ENCODE results near the gene ARHGAP21.

DNA sequence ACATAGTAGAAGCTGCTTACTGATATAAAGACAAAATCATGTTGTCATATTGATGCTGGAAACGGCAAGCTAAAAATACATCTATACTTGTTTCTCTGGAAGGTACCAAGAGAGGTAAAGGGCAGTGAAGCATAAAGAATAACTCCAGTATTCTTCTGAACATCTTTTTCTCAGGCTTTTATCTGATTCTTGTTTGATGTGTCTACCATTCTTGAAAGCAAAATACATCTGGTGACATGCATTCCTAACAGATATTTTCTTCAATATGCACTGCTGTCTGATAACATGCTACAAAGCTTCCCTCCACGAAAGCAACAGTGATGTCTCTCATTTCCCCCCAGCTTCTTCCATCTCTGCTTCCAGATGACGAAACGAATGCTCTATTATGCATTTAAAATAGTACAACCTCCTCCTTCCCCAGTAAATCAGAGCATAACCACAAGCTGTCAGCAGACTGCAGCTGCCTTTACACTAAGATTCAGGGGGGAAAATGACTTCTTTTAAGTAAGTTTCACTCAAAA, 100.8 kb downstream of the ARHGAP21 start:
- TF ChIP-seq CTCF (IDR thresholded peaks at IDR 0.05) = no peak
- no peak for TF ChIP-seq POLR2AphosphoS5 (IDR thresholded peaks at IDR 0.05)
- no peak for TF ChIP-seq POLR2A (IDR thresholded peaks at IDR 0.05)
- no peak for TF ChIP-seq EP300 (IDR thresholded peaks at IDR 0.05)

Data from sigmoid colon (tissue), 4 donors.